H1 (cell line): ENCODE results near the gene TMEM59L. TPM values are rescaled to one million over a fixed set of nuclear protein-coding genes. Genes with fewer than 3 reads are reported as not detected.

Experiments
- ATF2 ChIP-seq: IDR thresholded peaks from 2 replicates; pipeline ENCODE4 v1.6.1; 2012; ENCODE audit warnings: low read length, inconsistent platforms
- CTCF ChIP-seq, 3 experiments: IDR thresholded peaks; 1 replicate in 2 of 3; 2 replicates in 1 of 3; pipeline versions ENCODE4 v1.5.1 to v1.6.1; 2011; ENCODE audit warnings: low read length in 3 of 3, mild to moderate bottlenecking in 3 of 3, inconsistent platforms in 2 of 3, low read depth in 1 of 3, moderate library complexity in 1 of 3; ENCODE audit not compliant: insufficient read depth in 1 of 3; ENCODE audit errors: control extremely low read depth in 1 of 3
- E2F6 ChIP-seq: IDR thresholded peaks from 2 replicates; pipeline ENCODE4 v1.6.1; 2012; ENCODE audit warnings: inconsistent platforms
- polyA plus RNA-seq, 7 experiments: library from polyadenylated mRNA; depleted of rRNA in 3 of 7; stranded (reverse) in 5 of 7; unstranded in 2 of 7; fragments of >200 nt in 5 of 7; fragments of 200-250 nt in 2 of 7; gene quantifications; 1 replicate in 5 of 7; 2 replicates in 1 of 7; 4 replicates in 1 of 7; pipeline versions ENCODE4 v1.2.1 to v1.2.3, GENCODE V29; 2011 to 2013; ENCODE audit warnings: missing spikeins in 2 of 7, mixed read lengths in 2 of 7
- total RNA-seq: library from RNA; stranded (reverse); fragmentation: NEBNext Ultra II Directional; extraction: Animal tissue kit (Norgen Biotek cat#: 25700); gene quantifications from 2 replicates; pipeline ENCODE4 v1.2.1, GENCODE V29; 2021

Gene TMEM59L
- total and polyA plus RNA-seq, 2 of the 8 experiments (the other 6 are each of a cell fraction or from before 2014, with no cell fraction given): 4.0 to 12.2 TPM

- no peak for TF ChIP-seq ATF2
- TF ChIP-seq CTCF (IDR thresholded peaks at IDR 0.05; ENCODE audit: control extremely low read depth in 1 of 3, insufficient read depth in 1 of 3, low read depth in 1 of 3, low read length in 3 of 3): no peak
- TF ChIP-seq E2F6: no peak
Observed at GRCh38 chr19:18653853-18654252, 41.2 kb downstream of the TMEM59L start (continued).
